GM23338 (cell line): Measurements from ENCODE around the gene CGNL1. TPM values are rescaled to one million over a fixed set of nuclear protein-coding genes. Genes with fewer than 3 reads are reported as not detected.

Source experiments
- ATAC-seq: fragments of 200-7000 bp; cut with Tn5 transposase; 3 replicates; pipeline ENCODE4 v1.9.1; 2020
- DNase-seq: peaks from one replicate; pipeline ENCODE4 v3.0.0-alpha.2; 2015; ENCODE audit warnings: low spot score
- H2AFZ ChIP-seq: fragments of 200-600 bp; sonication (generic); 2 replicates; pipeline ENCODE4 v1.8.0; 2016; ENCODE audit warnings: antibody characterized with exemption, mild to moderate bottlenecking, moderate library complexity
- H3F3A ChIP-seq: fragments of 200-600 bp; sonication (generic); replicated peaks from 2 replicates; pipeline ENCODE4 v1.8.0; 2017; ENCODE audit warnings: antibody characterized with exemption, mixed run types, low read depth
- H3K27ac ChIP-seq: fragments of 200-600 bp; sonication (generic); 2 replicates; pipeline ENCODE4 v1.6.1; 2016; ENCODE audit warnings: low read depth
- H3K27me3 ChIP-seq: fragments of 200-600 bp; sonication (generic); 2 replicates; pipeline ENCODE4 v1.8.0; 2016; ENCODE audit warnings: mild to moderate bottlenecking, mixed run types, moderate library complexity; ENCODE audit not compliant: insufficient read depth
- H3K36me3 ChIP-seq: fragments of 200-600 bp; sonication (generic); 2 replicates; pipeline ENCODE4 v1.8.0; 2016; ENCODE audit warnings: mild to moderate bottlenecking; ENCODE audit not compliant: insufficient read depth
- H3K4me1 ChIP-seq: fragments of 200-600 bp; sonication (generic); 2 replicates; pipeline ENCODE4 v1.8.0; 2016; ENCODE audit warnings: mild to moderate bottlenecking, moderate library complexity; ENCODE audit not compliant: insufficient read depth
- H3K4me2 ChIP-seq: fragments of 200-600 bp; sonication (generic); 2 replicates; pipeline ENCODE4 v1.7.1; 2017; ENCODE audit warnings: mixed run types
- H3K4me3 ChIP-seq: fragments of 200-600 bp; sonication (generic); 2 replicates; pipeline ENCODE4 v1.6.1; 2016; ENCODE audit warnings: mixed run types
- H3K79me2 ChIP-seq: fragments of 200-600 bp; sonication (generic); replicated peaks from 2 replicates; pipeline ENCODE4 v1.8.0; 2017; ENCODE audit warnings: mild to moderate bottlenecking; ENCODE audit not compliant: insufficient read depth
- H3K9me2 ChIP-seq: fragments of 200-600 bp; sonication (generic); 2 replicates; pipeline ENCODE4 v1.8.0; 2017; ENCODE audit not compliant: insufficient read depth
- H4K20me1 ChIP-seq: fragments of 200-600 bp; sonication (generic); replicated peaks from 2 replicates; pipeline ENCODE4 v1.8.0; 2017; ENCODE audit warnings: mild to moderate bottlenecking; ENCODE audit not compliant: insufficient read depth
- H3K27ac Mint-ChIP-seq: 2 replicates; pipeline ENCODE4 v1.8.0; 2020; ENCODE audit warnings: inconsistent platforms, mild to moderate bottlenecking, moderate library complexity, mixed read lengths
- H3K27me3 Mint-ChIP-seq: 3 replicates; pipeline ENCODE4 v1.8.0; 2022; ENCODE audit warnings: low read depth, mild to moderate bottlenecking, moderate library complexity, mixed read lengths, inconsistent platforms; ENCODE audit not compliant: insufficient read depth, poor library complexity
- H3K36me3 Mint-ChIP-seq: 3 replicates; pipeline ENCODE4 v1.8.0; 2021; ENCODE audit warnings: low read depth, mild to moderate bottlenecking, inconsistent platforms, moderate library complexity, mixed read lengths
- H3K4me1 Mint-ChIP-seq: 3 replicates; pipeline ENCODE4 v1.8.0; 2020; ENCODE audit warnings: mild to moderate bottlenecking, inconsistent platforms, mixed read lengths
- H3K4me3 Mint-ChIP-seq: 3 replicates; pipeline ENCODE4 v1.8.0; 2021; ENCODE audit warnings: moderate library complexity, mild to moderate bottlenecking, inconsistent platforms, mixed read lengths
- H3K9me3 Mint-ChIP-seq: 3 replicates; pipeline ENCODE4 v1.8.0; 2020; ENCODE audit warnings: moderate library complexity, mild to moderate bottlenecking, inconsistent platforms, mixed read lengths
- CREB1 ChIP-seq: fragments of 250-450 bp; sonication (Bioruptor Pico); IDR thresholded peaks from 2 replicates; pipeline ENCODE4 v1.5.0; 2020; ENCODE audit warnings: low read depth, mild to moderate bottlenecking, moderate library complexity
- EZH2phosphoT487 ChIP-seq: fragments of 200-600 bp; sonication (generic); IDR thresholded peaks from one replicate; pipeline ENCODE4 v1.8.1; 2018; ENCODE audit warnings: antibody characterized with exemption; ENCODE audit not compliant: unreplicated experiment
- ZNF114 ChIP-seq: fragments of 250-450 bp; sonication (Bioruptor Pico); IDR thresholded peaks from 2 replicates; pipeline ENCODE4 v1.5.0; 2020; ENCODE audit warnings: mild to moderate bottlenecking, moderate library complexity
- polyA plus RNA-seq: library from polyadenylated mRNA; unstranded; fragments of >200 nt; fragmentation: Nextera tagmentation; extraction: Ambion mirVana; gene quantifications from 2 replicates; pipeline ENCODE4 v1.2.1, GENCODE V29; 2016
- total RNA-seq: library from RNA; depleted of rRNA; stranded (reverse); fragments of >200 nt; shearing (Covaris generic); gene quantifications from 2 replicates; pipeline ENCODE4 v1.2.3, GENCODE V29; 2014
- TF ChIP-seq, protein P1 (sequence below): fragments of 250-450 bp; sonication (Bioruptor Pico); IDR thresholded peaks from 2 replicates; pipeline ENCODE4 v1.5.0; 2020; ENCODE audit warnings: mild to moderate bottlenecking, moderate library complexity
- TF ChIP-seq, protein P2 (sequence below): IDR thresholded peaks from 2 replicates; pipeline ENCODE4 v1.6.1; 2016; ENCODE audit warnings: antibody characterized with exemption
- TF ChIP-seq, protein P3 (sequence below), 2 experiments: fragments of 200-600 bp in 1 of 2; sonication (generic) in 1 of 2; conservative IDR thresholded peaks; 2 replicates each; pipeline versions ENCODE4 v1.5.1 to v1.6.1; 2016 to 2017; ENCODE audit warnings: antibody characterized with exemption in 2 of 2, low read depth in 2 of 2, mild to moderate bottlenecking in 2 of 2, moderate library complexity in 1 of 2

Gene CGNL1
- total and polyA plus RNA-seq, 2 experiments from 2014 or later, result 20.0 to 57.8 TPM

DNA sequence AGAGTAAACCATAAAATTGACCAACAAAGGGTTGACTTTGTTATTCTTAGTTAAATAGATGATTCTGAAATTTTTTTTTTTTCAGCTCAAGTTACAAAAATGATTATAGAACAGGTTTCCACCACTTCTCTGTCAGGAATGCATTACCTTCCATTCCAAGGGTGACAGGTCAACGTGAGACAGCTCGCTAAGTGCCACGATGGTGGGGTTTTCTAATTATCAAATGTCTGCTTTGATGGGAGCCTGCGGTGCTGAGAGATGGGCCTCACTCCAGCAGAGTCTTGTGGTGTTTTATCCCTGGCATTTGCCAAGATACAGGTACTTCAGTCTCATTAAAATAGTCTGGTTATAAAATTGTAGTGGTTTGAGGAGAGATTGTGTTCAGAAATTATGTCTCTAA, 80.3 kb downstream of the CGNL1 start (continued):
- TF ChIP-seq, protein P1, sequence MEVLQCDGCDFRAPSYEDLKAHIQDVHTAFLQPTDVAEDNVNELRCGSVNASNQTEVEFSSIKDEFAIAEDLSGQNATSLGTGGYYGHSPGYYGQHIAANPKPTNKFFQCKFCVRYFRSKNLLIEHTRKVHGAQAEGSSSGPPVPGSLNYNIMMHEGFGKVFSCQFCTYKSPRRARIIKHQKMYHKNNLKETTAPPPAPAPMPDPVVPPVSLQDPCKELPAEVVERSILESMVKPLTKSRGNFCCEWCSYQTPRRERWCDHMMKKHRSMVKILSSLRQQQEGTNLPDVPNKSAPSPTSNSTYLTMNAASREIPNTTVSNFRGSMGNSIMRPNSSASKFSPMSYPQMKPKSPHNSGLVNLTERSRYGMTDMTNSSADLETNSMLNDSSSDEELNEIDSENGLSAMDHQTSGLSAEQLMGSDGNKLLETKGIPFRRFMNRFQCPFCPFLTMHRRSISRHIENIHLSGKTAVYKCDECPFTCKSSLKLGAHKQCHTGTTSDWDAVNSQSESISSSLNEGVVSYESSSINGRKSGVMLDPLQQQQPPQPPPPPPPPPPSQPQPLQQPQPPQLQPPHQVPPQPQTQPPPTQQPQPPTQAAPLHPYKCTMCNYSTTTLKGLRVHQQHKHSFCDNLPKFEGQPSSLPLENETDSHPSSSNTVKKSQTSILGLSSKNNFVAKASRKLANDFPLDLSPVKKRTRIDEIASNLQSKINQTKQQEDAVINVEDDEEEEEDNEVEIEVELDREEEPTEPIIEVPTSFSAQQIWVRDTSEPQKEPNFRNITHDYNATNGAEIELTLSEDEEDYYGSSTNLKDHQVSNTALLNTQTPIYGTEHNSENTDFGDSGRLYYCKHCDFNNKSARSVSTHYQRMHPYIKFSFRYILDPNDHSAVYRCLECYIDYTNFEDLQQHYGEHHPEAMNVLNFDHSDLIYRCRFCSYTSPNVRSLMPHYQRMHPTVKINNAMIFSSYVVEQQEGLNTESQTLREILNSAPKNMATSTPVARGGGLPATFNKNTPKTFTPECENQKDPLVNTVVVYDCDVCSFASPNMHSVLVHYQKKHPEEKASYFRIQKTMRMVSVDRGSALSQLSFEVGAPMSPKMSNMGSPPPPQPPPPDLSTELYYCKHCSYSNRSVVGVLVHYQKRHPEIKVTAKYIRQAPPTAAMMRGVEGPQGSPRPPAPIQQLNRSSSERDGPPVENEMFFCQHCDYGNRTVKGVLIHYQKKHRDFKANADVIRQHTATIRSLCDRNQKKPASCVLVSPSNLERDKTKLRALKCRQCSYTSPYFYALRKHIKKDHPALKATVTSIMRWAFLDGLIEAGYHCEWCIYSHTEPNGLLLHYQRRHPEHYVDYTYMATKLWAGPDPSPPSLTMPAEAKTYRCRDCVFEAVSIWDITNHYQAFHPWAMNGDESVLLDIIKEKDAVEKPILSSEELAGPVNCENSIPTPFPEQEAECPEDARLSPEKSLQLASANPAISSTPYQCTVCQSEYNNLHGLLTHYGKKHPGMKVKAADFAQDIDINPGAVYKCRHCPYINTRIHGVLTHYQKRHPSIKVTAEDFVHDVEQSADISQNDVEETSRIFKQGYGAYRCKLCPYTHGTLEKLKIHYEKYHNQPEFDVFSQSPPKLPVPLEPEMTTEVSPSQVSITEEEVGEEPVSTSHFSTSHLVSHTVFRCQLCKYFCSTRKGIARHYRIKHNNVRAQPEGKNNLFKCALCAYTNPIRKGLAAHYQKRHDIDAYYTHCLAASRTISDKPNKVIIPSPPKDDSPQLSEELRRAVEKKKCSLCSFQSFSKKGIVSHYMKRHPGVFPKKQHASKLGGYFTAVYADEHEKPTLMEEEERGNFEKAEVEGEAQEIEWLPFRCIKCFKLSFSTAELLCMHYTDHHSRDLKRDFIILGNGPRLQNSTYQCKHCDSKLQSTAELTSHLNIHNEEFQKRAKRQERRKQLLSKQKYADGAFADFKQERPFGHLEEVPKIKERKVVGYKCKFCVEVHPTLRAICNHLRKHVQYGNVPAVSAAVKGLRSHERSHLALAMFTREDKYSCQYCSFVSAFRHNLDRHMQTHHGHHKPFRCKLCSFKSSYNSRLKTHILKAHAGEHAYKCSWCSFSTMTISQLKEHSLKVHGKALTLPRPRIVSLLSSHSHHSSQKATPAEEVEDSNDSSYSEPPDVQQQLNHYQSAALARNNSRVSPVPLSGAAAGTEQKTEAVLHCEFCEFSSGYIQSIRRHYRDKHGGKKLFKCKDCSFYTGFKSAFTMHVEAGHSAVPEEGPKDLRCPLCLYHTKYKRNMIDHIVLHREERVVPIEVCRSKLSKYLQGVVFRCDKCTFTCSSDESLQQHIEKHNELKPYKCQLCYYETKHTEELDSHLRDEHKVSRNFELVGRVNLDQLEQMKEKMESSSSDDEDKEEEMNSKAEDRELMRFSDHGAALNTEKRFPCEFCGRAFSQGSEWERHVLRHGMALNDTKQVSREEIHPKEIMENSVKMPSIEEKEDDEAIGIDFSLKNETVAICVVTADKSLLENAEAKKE (CRISPR knock-in tag), result no peak

DNA sequence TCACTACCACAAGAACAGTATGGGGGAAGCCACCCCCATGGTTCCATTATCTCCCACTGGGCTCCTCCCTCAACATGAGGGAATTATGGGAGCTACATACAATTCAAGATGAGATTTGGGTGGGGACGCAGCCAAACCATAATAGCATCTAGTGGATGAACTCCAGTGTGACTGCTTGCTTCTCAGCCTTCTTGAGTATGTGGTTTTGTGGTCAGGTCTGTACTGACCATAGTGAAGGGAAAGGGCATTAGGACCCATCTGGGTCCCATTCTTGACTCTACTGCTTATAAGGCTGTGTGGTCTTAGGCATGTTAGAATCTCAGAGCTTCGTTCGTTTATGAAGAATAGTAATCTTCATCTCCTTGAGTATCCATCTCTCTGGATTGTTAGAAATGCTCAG, 81.4 kb downstream of the CGNL1 start:
- Histone ChIP-seq H3K27me3 (no peaks in the 10 kb centered on the region), H4K20me1 (no peaks in the 10 kb centered on the region), H3K79me2 (no peaks in the 10 kb centered on the region), H3F3A (0 out of 2 replicates have a peak, but pooled peaks cover 11% of the 10 kb centered on the region), H3K27ac (peak overlapping the region; percentile 30; the same call in 1 of the 2 replicates), H2AFZ (no peak overlapping the region), H3K36me3 (peaks cover 45% of the 10 kb centered on the region), H3K4me2 (no peak overlapping the region), H3K4me3 (no peak overlapping the region), H3K9me2 (no peaks in the 10 kb centered on the region), H3K4me1 (no peaks in the 10 kb centered on the region)
- Mint-ChIP-seq H3K27ac (no peak overlapping the region), H3K4me3 (no peak overlapping the region), H3K27me3 (no peaks in the 10 kb centered on the region), H3K4me1 (no peaks in the 10 kb centered on the region), H3K36me3 (peaks cover 31% of the 10 kb centered on the region; the same call in 2 of the 3 replicates), H3K9me3 (no peaks in the 10 kb centered on the region)
- DNase-seq, result no peak
- no peak for ATAC-seq
- TF ChIP-seq, protein P1 (CRISPR knock-in tag), result no peak
- TF ChIP-seq CREB1 (CRISPR knock-in tag) (no peak), EZH2phosphoT487 (no peak), ZNF114 (CRISPR knock-in tag) (no peak)
- TF ChIP-seq, protein P2, sequence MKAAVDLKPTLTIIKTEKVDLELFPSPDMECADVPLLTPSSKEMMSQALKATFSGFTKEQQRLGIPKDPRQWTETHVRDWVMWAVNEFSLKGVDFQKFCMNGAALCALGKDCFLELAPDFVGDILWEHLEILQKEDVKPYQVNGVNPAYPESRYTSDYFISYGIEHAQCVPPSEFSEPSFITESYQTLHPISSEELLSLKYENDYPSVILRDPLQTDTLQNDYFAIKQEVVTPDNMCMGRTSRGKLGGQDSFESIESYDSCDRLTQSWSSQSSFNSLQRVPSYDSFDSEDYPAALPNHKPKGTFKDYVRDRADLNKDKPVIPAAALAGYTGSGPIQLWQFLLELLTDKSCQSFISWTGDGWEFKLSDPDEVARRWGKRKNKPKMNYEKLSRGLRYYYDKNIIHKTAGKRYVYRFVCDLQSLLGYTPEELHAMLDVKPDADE, result no peak
- TF ChIP-seq, protein P3, sequence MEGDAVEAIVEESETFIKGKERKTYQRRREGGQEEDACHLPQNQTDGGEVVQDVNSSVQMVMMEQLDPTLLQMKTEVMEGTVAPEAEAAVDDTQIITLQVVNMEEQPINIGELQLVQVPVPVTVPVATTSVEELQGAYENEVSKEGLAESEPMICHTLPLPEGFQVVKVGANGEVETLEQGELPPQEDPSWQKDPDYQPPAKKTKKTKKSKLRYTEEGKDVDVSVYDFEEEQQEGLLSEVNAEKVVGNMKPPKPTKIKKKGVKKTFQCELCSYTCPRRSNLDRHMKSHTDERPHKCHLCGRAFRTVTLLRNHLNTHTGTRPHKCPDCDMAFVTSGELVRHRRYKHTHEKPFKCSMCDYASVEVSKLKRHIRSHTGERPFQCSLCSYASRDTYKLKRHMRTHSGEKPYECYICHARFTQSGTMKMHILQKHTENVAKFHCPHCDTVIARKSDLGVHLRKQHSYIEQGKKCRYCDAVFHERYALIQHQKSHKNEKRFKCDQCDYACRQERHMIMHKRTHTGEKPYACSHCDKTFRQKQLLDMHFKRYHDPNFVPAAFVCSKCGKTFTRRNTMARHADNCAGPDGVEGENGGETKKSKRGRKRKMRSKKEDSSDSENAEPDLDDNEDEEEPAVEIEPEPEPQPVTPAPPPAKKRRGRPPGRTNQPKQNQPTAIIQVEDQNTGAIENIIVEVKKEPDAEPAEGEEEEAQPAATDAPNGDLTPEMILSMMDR (conservative IDR thresholded peaks at IDR 0.05; ENCODE audit: low read depth in 2 of 2), result no peak
